NCI-H524 treated with DMSO at 0.1 percent for 48 hours (cell line): ENCODE measurements around the gene MALRD1.

Experiments
- DNase-seq: peaks from one replicate; lab custom pipeline; 2025; lab: John Stamatoyannopoulos, UW

Gene MALRD1

DNA sequence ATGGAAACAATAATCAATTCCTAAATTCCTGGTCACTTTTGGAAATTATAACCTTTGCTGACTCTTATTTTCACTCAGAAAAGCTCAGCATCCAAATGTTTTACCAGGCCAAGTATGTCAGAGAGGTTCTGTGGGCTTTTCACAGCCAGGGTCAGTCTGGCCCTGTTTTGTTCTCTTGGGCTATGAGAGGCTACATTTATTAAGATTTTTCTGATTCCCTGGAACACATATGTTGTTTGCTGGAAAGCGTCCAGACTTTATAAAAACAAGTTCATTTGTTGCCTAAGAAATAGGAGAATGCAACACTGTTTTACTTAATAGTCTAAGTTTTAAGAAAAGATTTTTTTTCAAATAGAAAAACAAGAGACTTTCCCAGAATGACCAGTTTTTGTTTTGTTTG is 529.2 kb downstream of the MALRD1 start:
- no peak for DNase-seq

DNA sequence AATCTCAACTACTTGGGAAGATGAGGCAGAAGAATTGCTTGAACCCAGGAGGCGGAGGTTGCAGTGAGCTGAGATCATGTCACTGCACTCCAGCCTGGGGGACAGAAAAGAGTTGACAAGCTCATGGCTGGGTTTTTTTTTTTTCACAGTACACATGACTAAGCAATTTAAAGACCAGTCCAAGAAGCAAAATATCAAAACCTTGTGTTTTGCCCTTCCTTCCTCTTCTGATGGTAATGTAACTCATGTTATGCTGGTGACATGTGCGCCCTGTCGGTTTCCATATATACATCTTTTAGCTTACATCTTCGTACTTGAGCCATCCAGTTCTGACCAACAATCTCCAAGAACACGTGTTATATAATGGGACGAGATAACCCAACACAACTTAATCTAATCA is 530.0 kb downstream of the MALRD1 start:
- DNase-seq = no peak

DNA sequence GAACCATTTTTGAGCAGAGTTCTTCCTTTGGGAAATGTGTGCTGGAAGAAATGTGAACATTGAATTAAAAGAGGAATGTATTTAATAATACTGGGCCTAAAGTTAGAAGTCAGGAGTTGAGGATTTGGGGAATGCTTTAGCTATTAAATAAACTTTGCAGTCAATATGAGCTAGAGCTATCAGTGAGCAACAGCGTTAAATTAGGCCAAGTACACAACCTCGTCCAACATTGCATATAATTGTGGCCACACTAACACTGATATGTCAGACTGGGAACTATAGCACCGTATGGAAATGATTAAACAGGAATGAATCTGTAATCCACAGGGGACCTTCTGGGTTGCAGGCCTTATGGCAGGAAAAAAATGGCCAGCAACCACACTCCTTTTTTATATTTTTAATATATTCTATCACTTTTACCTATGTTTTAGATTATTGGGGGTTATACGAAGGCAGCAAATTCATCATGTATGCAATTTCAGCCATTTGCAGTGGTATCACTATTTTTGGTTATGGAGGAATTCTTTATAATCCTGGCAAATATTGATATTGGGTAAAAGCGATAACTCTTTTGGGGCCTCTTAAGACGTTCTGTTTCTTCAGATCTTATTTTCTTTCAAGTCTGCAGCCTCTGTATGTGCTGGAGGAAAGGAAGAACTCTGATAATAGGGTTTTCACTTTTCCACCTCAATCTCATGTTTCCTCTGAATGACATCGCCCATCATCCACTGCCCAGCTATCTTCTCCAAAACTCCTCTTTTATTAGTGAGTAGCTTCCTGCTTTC is 531.4 kb downstream of the MALRD1 start:
- DNase-seq = no peak

DNA sequence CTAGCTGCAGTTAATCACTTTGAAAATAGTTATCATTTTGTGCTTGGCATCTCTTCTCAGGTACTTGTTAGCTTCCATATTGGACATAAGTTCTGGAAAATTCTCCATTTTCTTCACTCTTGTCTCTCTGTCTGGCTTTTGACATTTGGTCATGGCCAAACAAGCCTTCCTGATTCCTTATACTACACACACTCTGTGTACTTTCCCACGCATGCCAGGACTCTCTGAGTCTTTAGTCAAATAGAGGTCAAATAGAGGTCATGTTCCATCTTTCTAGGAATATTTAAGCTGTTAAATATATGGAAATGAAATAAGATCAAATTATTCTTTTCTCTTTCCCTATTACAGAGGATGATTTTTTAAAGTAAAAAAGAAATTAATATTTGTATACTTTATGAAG is 532.1 kb downstream of the MALRD1 start:
- no peak for DNase-seq

DNA sequence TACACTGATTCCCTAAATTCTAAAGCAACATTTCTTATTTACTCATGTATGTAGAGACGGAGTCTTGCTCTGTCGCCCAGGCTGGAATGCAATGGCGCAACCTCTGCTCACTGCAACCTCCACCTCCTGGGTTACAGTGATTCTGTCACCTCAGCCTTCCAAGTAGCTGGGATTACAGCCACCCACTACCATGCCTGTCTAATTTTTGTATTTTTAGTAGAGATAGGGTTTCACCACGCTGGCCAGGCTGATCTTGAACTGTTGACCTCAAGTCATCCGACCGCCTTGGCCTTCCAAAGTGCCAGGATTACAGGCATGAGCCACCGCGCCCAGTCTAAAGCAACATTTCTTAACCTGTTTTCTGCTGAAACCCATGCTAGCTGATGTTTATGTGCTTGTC is 540.0 kb downstream of the MALRD1 start:
- DNase-seq = no peak

DNA sequence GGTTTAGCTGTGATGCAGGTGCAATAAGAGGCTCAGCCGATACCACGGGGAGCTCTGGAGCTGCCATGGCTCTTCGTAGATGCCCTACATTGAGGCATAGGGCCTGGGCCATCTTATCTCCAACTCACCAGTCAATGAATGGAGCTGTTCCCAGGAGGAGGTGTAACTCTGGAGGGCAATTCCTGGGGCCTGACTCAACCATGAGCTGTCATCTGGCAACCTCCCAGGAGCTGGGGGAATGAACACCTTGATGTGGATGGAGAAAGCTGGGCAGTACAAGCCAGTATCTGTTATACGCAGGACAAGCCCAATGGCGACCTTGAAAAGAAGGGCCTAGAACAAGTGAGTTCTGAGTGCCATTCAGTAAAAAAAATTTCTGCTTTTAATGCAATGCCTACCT is 543.7 kb downstream of the MALRD1 start:
- DNase-seq = no peak

DNA sequence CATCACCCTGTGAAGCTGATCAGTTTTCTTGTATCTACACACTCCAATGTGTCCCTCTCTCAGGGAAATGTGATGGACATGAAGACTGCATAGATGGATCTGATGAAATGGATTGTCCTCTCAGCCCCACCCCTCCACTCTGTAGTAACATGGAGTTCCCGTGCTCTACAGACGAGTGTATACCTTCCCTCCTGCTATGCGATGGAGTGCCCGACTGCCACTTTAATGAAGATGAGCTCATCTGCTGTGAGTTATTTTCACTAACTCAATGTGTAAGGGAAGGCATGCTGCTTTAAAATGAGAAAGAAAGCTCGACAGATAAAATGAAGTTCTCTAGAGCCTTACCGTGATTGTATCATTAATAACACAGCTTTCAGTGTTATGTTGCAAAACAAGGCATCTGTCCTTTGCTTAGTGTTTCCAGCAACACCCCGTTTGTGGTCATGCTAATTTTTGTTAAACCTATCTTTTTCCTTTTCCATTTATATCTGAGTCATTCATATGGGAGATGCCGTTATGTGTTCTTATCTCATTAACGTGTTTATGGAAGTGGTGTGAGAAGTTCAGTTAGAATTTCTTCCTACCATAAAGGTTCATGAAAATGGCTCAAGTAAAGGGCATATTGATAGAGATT is 546.7 kb downstream of the MALRD1 start:
- no peak for DNase-seq

DNA sequence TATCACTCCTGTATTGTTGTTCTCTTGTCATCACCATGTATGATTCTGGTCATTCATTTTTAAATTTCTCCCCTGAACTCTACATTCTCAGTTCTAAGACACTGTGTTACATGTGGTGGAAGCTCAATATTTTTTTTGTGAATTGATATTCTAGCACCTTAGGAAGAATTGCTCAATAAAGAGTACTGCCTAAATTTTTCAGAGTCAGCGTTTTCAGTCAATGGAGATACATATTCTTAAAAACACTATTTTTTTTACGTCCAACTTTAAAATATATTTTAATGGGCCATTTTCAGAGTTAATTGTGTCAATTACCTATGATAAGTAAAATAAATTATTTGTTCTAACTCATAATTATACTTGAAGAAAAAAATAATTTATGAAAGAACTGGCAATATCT is 557.2 kb downstream of the MALRD1 start:
- no peak for DNase-seq

DNA sequence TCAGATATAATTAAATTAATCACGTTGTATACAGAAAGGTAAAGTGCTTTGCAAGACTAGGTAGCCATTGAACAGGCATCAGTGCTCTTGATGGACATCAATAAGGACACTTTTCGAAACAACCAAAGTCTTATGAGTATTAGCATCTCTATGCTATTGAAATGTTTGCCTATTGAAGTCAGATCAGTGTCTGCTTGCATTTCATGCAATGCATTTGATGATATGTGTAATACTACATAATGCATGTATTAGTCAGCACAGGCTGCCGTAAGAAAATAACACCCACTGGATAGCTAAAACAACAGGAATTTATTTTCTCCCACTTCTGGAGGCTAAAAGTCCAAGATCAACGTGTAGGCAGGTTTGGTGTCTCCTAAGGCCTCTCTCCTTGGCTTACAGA is 558.4 kb downstream of the MALRD1 start:
- no peak for DNase-seq

DNA sequence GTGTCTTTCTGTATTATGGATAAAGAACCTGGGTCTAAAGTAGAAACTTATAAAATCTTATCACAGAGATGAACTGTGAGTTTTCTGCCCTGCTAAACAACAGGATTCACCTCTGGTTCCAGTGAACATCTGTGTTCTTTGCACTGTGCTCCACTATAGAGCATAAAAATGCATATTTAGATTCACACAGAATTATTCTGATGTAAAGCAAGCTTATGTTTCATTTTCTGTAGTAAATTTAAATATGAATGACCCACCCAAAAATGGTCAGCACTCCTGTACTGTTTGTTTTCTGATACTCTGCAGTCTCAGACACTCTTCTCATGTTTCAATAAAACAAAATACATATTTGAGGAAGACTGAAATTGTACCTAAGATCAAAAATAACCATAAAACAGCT is 563.2 kb downstream of the MALRD1 start:
- DNase-seq = no peak

DNA sequence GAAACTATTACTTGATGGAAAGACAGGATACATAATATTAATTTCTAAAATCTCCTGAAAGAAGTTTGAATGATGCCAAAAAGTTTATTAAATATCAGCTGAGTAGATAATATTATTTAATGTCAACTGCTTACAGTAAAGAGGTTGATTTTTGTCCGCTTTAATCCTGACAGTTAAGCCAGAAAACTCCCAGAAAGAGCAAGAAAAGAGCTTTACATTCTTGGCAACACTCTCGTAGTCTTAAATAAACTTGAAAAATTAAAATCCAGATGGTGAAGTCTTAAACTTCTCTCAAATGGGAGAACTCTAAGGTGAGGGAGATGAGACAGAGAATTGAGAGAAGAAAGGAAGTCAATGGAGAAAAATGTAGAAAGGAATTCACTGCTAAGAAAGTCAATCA is 568.4 kb downstream of the MALRD1 start:
- no peak for DNase-seq

DNA sequence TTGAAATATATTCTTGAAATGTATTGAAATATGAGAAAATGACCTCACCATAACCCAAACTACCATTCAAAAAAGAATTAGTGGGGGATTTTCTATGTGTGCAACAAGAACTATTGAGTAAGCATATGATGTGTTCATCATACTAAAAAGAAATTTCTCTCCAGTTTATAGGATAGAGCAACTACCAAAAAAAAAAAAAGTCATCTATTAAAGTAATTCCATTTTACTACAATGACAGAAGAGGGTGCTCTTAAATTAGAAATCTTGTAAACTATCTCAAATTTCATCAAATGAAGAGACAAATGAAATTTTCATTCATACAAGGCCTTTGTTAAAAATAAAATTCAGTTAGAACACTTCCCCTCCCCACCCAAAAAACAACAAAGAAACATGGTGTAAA is 572.2 kb downstream of the MALRD1 start:
- DNase-seq = no peak

DNA sequence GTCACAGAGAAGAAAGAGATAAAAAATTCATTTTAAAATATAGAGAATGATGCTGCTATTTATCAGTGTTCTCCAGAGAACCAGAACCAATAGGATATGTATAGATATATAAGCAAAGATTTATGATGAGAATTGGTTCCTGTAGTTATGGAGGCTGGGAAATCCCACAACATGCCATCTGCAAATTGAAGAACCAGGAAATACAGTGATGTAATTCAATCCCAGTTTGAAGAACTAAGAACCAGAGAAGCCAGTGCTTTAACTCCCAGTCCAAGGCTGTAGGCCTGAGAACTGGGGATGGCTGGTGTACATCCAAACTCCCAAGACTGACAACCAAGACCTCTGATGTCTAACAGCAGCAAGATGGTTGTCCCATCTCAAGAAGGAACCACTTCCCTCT is 574.7 kb downstream of the MALRD1 start:
- DNase-seq = no peak

DNA sequence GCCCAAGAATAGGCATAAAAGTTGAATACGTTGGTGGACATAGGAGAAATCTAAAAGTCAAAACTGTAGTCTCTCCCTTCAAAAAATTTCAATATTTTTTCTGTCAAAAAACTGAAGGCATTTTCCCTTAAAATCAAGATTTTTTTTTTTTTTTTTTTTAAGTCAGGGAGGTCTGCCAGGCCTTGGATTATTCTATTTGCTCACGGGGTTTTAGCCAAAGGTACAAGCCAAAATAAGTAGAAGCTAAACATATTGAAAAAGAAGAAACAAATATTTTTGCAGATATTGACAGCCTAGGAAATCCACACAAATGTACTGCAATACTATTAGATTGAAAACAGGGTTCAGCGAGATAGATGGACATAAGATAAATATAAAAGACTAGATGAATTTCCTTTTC is 577.6 kb downstream of the MALRD1 start:
- no peak for DNase-seq

DNA sequence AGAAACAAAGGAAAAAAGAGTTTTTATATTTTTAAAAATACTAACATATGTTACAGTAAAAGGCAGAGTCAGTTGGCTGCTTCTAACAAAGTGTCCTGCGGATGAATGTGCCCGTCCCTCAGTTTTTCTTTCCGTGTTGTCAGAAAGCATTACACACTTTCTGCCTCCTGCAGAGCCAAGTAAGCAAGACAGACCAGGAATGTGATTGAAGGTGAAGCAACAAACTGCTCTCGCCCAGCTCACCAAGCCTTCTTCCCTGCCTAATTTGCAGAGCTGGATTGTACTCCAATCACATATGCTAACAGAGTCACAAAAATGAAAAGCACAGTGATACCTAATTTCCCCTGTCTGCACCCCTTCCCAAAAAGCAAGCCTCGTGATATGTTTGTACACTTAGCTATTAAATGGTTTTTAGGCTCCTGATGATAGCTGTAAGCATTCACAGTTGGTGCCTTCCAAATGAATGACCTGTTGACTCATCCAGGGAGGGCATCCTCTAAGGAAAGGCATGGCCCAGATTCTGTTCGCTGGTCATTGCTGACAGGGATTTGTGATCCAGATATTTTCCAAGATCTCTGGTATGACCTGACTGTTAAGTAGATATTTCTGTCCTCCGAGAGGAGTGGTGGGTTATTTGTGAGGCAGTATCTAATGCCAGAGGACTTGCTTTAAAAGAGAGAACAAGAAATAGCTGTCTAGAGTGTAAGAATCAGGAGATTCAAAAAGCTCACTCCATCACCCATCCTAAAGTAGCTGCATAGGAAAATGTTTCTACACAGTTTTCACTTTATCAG is 580.4 kb downstream of the MALRD1 start:
- DNase-seq = no peak

DNA sequence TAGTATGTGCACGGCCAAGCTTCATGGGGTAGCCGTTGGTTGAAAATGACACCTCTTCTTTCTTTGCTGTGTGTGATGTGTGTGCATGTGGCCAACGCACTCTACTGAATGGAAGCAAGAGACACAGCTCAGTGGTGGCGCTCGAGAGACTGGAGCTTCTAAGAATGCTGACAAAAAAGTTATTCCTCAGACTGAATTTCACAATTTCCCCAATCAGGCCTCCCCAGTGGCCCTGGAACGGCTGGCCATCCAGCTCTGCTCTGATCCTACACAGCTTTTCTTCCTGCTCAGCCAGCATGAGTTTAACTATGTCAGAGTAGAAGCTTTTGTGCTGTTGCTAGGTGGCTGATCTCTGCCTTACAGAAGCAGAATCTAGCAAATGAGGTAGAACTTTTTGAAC is 581.0 kb downstream of the MALRD1 start:
- DNase-seq = no peak

DNA sequence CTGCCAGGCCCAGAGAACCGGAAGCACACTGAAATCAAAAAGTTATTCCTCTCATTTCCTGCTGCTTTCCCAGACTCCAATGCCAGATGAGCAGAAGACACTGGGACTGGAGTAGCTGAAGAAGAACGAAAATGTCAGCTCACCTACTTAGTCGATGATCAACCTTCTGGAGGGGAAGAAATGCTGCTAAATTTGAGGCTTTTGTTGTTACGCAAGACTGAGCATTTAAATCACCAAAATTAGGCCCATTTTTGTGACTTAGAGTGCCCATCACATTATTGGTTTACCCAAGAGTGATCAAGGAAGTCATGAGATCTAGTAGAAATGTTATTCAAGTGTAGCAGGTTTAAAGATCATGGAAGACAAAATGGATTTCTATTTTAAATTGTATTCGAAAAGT is 585.6 kb downstream of the MALRD1 start:
- DNase-seq = no peak

DNA sequence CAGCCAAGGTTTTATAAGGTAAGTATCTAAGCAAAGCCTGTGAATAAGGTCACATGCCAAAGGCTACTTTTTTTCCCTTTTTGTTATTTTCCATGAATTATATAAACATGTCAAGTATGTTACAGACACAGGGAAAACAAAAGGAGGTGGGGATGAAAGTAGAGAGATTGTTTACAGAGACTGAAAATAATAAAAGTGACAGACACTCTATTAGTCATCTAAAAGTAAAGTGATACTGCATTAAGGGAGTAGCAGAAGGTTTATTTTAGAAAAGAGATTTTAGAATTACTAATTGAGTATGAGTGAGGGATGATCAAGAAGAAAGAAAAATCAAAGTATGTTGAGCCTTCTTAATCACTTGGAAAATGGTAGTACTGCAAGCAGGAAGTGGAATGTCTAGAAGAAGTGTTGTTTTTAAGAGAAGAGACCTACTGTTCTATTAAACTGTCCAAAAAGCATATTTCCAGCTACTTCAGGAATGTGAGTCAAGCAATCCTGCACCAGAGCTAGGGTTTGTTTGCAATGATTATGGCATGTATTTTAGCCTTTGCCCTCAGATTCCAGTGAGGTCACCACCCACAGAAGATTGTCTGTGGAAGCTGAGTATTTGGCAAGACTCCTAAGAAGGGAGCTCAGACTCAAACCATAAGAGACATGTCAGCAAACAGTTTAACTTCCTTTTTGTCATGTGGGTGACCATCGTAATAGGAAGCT is 589.7 kb downstream of the MALRD1 start:
- no peak for DNase-seq

DNA sequence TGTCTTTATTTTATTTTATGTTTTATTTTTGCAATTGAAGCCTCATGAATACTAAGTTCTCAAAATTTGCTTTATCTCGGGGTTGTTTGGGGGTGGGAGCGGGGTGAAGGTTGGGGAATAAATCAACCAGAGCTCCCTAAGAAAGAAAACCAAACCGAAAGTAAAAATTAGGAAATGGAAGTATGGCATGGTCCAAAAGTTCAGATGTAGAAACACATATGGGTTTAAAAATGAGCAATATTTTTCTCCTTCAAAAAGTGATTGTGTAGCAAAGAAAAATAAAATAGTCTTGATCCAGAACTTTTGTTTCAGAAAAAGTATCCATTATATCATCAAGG is 590.3 kb downstream of the MALRD1 start:
- no peak for DNase-seq

DNA sequence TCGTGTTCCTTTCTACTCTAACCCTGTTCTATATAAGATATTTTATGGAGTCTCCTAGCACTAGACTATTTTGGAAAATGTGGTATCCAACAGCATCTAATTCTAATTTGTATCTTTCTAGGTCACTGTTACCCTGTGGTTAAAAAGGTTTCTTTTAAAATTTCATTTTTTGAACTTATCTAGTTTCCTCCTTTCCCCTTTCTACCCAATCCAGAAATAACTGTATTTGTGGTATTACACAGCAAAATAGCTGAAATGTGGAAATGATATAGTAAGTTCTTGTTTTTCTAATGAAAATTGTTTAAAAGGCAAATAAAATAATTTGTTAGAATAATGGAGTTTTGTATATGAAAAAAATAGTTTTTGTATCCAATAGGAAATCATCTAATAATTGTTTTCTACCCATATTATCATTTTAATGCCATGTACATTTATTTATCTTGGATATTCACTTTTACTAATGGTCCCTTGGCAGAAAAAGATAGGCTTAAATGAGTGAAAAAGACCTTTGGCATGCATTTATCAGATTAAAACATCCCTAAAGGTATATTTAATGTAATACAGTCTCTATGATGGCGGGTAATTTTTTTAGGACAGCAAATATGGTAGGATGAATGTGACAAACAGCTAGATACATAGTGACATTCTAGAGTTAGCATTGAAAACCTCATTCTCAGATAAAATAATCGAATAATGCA is 592.1 kb downstream of the MALRD1 start:
- no peak for DNase-seq

DNA sequence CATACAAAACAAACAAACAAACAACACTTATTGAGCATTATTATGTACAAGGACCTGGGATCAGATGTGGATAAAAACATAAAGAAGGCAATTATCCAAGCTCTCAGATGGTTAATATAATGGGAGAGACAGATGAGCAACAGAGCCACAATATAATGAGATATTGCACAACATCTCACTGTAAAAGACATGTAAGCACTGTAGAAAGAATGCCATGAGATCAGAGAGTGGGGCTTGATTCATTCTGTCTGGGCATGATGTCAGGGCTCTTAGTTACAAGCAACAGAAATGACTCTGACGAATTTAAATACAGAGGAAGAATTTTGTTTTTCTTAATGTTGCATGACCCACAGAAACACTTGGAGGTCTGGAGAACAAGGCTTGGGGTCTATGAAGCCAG is 602.9 kb downstream of the MALRD1 start:
- no peak for DNase-seq

DNA sequence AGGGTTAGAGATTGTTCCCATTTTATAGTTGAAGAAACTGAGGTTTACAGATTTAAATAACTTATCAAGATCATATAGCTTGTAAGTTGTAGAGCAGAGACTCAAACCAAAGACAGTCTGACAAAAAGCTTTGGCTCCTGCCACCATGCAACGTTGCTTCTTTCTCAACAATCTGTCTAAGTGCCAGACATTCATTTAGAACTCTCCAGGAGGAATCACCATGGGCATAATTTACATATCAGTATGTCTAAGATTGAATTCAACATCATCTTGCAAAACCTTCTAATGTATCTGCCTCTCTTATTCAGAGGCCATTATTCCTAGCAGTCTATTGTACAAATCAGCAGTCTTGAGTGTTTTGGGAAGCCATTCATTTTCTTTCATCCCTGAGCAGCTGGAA is 604.1 kb downstream of the MALRD1 start:
- no peak for DNase-seq
